Keratinocyte (primary cell): ENCODE results near the gene SLC7A1. TPM values are rescaled to one million over a fixed set of nuclear protein-coding genes. Genes with fewer than 3 reads are reported as not detected.

Source experiments
- DNase-seq: peaks from one replicate; pipeline ENCODE4 v3.0.0-alpha.2; 2011; ENCODE audit warnings: low read depth, missing footprints, low spot score
- FAIRE-seq: peaks from 2 replicates; lab custom pipeline; 2011; peaks lifted over from hg19 to GRCh38; lab: Jason Lieb, UNC
- H2AFZ ChIP-seq: 2 replicates; pipeline ENCODE4 v1.6.0; 2012; ENCODE audit warnings: low read length, control low read depth, inconsistent platforms; ENCODE audit not compliant: control insufficient read depth
- H3K27ac ChIP-seq: 2 replicates; pipeline ENCODE4 v1.5.1; 2011; ENCODE audit warnings: low read length; ENCODE audit not compliant: control insufficient read depth, insufficient read depth
- H3K27me3 ChIP-seq: 3 replicates; pipeline ENCODE4 v1.6.0; 2011; ENCODE audit warnings: low read length; ENCODE audit not compliant: control insufficient read depth, insufficient read depth; ENCODE audit errors: extremely low read depth
- H3K36me3 ChIP-seq, 2 experiments: 2 replicates in 1 of 2; 3 replicates in 1 of 2; pipeline ENCODE4 v1.5.1; 2011; ENCODE audit warnings: low read length in 2 of 2, mild to moderate bottlenecking in 1 of 2; ENCODE audit not compliant: control insufficient read depth in 2 of 2, insufficient read depth in 2 of 2; ENCODE audit errors: extremely low read depth in 1 of 2
- H3K4me1 ChIP-seq: 3 replicates; pipeline ENCODE4 v1.5.1; 2011; ENCODE audit warnings: low read length; ENCODE audit not compliant: control insufficient read depth, insufficient read depth; ENCODE audit errors: extremely low read depth
- H3K4me2 ChIP-seq: 3 replicates; pipeline ENCODE4 v1.6.0; 2011; ENCODE audit warnings: low read depth, low read length; ENCODE audit not compliant: control insufficient read depth, insufficient read depth; ENCODE audit errors: extremely low read depth
- H3K4me3 ChIP-seq, 3 experiments: fragments of 200-600 bp in 1 of 3; sonication (generic) in 1 of 3; 2 replicates in 2 of 3; 3 replicates in 1 of 3; pipeline ENCODE4 v1.5.1; 2011 to 2016; ENCODE audit warnings: low read length in 3 of 3, mild to moderate bottlenecking in 3 of 3, control low read depth in 2 of 3, inconsistent platforms in 1 of 3, low read depth in 1 of 3, mixed read lengths in 1 of 3, mixed run types in 1 of 3, moderate library complexity in 1 of 3; ENCODE audit not compliant: control insufficient read depth in 2 of 3, insufficient read depth in 2 of 3; ENCODE audit errors: extremely low read depth in 1 of 3
- H3K79me2 ChIP-seq: 2 replicates; pipeline ENCODE4 v1.6.0; 2012; ENCODE audit warnings: low read length; ENCODE audit not compliant: control insufficient read depth, insufficient read depth
- H3K9ac ChIP-seq: 3 replicates; pipeline ENCODE4 v1.6.0; 2011; ENCODE audit warnings: low read length; ENCODE audit not compliant: control insufficient read depth, insufficient read depth; ENCODE audit errors: extremely low read depth
- H3K9me1 ChIP-seq: 3 replicates; pipeline ENCODE4 v1.6.0; 2011; ENCODE audit warnings: low read length; ENCODE audit not compliant: control insufficient read depth, insufficient read depth; ENCODE audit errors: extremely low read depth
- H3K9me3 ChIP-seq: 2 replicates; pipeline ENCODE4 v1.5.1; 2012; ENCODE audit warnings: low read depth, low read length; ENCODE audit not compliant: control insufficient read depth
- H4K20me1 ChIP-seq: 3 replicates; pipeline ENCODE4 v1.6.0; 2011; ENCODE audit warnings: low read length; ENCODE audit not compliant: control insufficient read depth, insufficient read depth; ENCODE audit errors: extremely low read depth
- EZH2 ChIP-seq: IDR thresholded peaks from one replicate; pipeline ENCODE4 v1.6.1; 2012; ENCODE audit warnings: inconsistent platforms, mild to moderate bottlenecking, low read length, moderate library complexity
- dilution Hi-C: fragments of 300-500 bp; cut with MboI; formaldehyde crosslinking; loops from one replicate; pipeline ENCODE4 v1.7.0; 2020; ENCODE audit warnings: low sequenced_read_pairs; ENCODE audit not compliant: extremely low pct_ligation_motif_present
- polyA plus RNA-seq, 5 experiments: library from polyadenylated mRNA; depleted of rRNA in 3 of 5; stranded (reverse) in 3 of 5; stranded (forward) in 1 of 5; unstranded in 1 of 5; fragments of >200 nt; gene quantifications; 1 replicate in 1 of 5; 2 replicates in 3 of 5; 3 replicates in 1 of 5; pipeline versions ENCODE4 v1.2.1 to v1.2.3, GENCODE V29; 2011 to 2012; ENCODE audit warnings: missing spikeins in 2 of 5, low read depth in 1 of 5, low replicate concordance in 1 of 5
- TF ChIP-seq, protein P1 (sequence below), 3 experiments: IDR thresholded peaks in 1 of 3; conservative IDR thresholded peaks in 1 of 3; optimal IDR thresholded peaks in 1 of 3; 2 replicates in 2 of 3; 3 replicates in 1 of 3; pipeline versions ENCODE3 to v1.5.1; 2011; ENCODE audit warnings: low read length in 3 of 3, mild to moderate bottlenecking in 3 of 3, moderate library complexity in 2 of 3, control low read depth in 1 of 3, inconsistent platforms in 1 of 3; ENCODE audit not compliant: insufficient read depth in 2 of 3; ENCODE audit errors: extremely low read depth in 1 of 3

The SLC7A1 gene
- polyA plus RNA-seq, 1 donor (not counting 4 experiments of a cell fraction or from before 2014, with no cell fraction given) = 41.5 TPM

GRCh38 chr13:29472332-29472961 lies 123.0 kb downstream of the SLC7A1 start:
- no peaks in the 10 kb centered on the region for H3K36me3 ChIP-seq
- no peak overlapping the region for H2AFZ ChIP-seq
- H3K79me2 ChIP-seq = no peaks in the 10 kb centered on the region
- peak; percentile 63 for FAIRE-seq
- no peak overlapping the region for H3K9ac ChIP-seq
- no peak for DNase-seq
- H3K4me1 ChIP-seq = no peaks in the 10 kb centered on the region
- no peak overlapping the region for H3K4me3 ChIP-seq
- H3K27me3 ChIP-seq = no peaks in the 10 kb centered on the region
- no peaks in the 10 kb centered on the region for H3K9me3 ChIP-seq
- H3K4me2 ChIP-seq = no peak overlapping the region
- TF ChIP-seq, protein P1, sequence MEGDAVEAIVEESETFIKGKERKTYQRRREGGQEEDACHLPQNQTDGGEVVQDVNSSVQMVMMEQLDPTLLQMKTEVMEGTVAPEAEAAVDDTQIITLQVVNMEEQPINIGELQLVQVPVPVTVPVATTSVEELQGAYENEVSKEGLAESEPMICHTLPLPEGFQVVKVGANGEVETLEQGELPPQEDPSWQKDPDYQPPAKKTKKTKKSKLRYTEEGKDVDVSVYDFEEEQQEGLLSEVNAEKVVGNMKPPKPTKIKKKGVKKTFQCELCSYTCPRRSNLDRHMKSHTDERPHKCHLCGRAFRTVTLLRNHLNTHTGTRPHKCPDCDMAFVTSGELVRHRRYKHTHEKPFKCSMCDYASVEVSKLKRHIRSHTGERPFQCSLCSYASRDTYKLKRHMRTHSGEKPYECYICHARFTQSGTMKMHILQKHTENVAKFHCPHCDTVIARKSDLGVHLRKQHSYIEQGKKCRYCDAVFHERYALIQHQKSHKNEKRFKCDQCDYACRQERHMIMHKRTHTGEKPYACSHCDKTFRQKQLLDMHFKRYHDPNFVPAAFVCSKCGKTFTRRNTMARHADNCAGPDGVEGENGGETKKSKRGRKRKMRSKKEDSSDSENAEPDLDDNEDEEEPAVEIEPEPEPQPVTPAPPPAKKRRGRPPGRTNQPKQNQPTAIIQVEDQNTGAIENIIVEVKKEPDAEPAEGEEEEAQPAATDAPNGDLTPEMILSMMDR (optimal IDR thresholded peaks at IDR 0.05 in 1 of 3, IDR thresholded peaks at IDR 0.05 in 1 of 3, conservative IDR thresholded peaks at IDR 0.05 in 1 of 3; ENCODE audit: extremely low read depth in 1 of 3, insufficient read depth in 2 of 3, low read length in 3 of 3) = peak; percentile 93 to 99 (median 98)
- TF ChIP-seq EZH2 = no peak
- H3K27ac ChIP-seq = no peak overlapping the region
- dilution Hi-C loops = no loop called here
- H4K20me1 ChIP-seq = no peaks in the 10 kb centered on the region
- no peaks in the 10 kb centered on the region for H3K9me1 ChIP-seq

- Histone ChIP-seq H3K9me1 (no peaks in the 10 kb centered on the region), H3K9ac (no peak overlapping the region), H3K4me3 (no peak overlapping the region), H3K36me3 (no peaks in the 10 kb centered on the region), H3K4me1 (no peaks in the 10 kb centered on the region), H2AFZ (no peak overlapping the region), H3K79me2 (no peaks in the 10 kb centered on the region), H3K27ac (no peak overlapping the region), H3K4me2 (no peak overlapping the region), H3K27me3 (no peaks in the 10 kb centered on the region), H4K20me1 (no peaks in the 10 kb centered on the region), H3K9me3 (no peaks in the 10 kb centered on the region)
- DNase-seq (no peak), FAIRE-seq (no peak)
- dilution Hi-C loops = no loop called here
- TF ChIP-seq EZH2 = no peak
- TF ChIP-seq, protein P1 (optimal IDR thresholded peaks at IDR 0.05 in 1 of 3, IDR thresholded peaks at IDR 0.05 in 1 of 3, conservative IDR thresholded peaks at IDR 0.05 in 1 of 3; ENCODE audit: extremely low read depth in 1 of 3, insufficient read depth in 2 of 3, low read length in 3 of 3) = no peak
Measured at GRCh38 chr13:29471551-29471950, 123.9 kb downstream of the SLC7A1 start.
